Astrocyte of the cerebellum (primary cell): ENCODE results near the gene RASA3.
"Not testable (repeated sequence)": the region's sequence is repeated elsewhere in the genome, so short reads cannot be mapped to it uniquely, and the experiment has no call there.

ENCODE experiments used
- DNase-seq: peaks from one replicate; pipeline ENCODE4 v3.0.0-alpha.2; 2011; ENCODE audit warnings: low read depth
- H3K4me3 ChIP-seq: 2 replicates; pipeline ENCODE4 v1.5.1; 2011; ENCODE audit warnings: mild to moderate bottlenecking, low read depth, low read length, moderate library complexity
- in situ Hi-C: cut with HindIII; loops from 2 replicates; pipeline ENCODE4 v1.10.0; 2017; ENCODE audit warnings: low sequenced_read_pairs
- TF ChIP-seq, protein P1 (sequence below): IDR thresholded peaks from 2 replicates; pipeline ENCODE4 v1.5.1; 2012; ENCODE audit warnings: low read length, low read depth, moderate library complexity, mild to moderate bottlenecking; ENCODE audit errors: missing control alignments

RASA3 gene

DNA sequence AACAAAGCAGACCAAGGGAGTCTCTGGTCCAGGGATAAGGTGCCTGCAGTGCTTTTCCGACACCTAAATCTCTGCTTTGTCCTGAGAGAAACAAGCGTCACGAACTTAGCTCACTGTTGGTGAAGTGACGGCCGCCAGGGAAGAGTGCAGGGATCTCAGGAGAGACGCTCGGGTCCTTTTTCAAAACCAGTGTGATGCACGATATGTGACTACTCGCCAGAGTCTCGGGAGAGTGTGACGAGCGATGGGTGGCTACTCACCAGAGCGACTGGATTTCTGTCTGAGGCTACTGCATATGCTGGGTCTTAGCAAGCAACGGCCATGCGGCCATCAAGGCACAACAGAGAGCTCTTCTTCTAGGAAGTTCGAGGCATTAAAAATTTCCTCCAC, 30.1 kb upstream of the RASA3 start:
- TF ChIP-seq, protein P1, sequence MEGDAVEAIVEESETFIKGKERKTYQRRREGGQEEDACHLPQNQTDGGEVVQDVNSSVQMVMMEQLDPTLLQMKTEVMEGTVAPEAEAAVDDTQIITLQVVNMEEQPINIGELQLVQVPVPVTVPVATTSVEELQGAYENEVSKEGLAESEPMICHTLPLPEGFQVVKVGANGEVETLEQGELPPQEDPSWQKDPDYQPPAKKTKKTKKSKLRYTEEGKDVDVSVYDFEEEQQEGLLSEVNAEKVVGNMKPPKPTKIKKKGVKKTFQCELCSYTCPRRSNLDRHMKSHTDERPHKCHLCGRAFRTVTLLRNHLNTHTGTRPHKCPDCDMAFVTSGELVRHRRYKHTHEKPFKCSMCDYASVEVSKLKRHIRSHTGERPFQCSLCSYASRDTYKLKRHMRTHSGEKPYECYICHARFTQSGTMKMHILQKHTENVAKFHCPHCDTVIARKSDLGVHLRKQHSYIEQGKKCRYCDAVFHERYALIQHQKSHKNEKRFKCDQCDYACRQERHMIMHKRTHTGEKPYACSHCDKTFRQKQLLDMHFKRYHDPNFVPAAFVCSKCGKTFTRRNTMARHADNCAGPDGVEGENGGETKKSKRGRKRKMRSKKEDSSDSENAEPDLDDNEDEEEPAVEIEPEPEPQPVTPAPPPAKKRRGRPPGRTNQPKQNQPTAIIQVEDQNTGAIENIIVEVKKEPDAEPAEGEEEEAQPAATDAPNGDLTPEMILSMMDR, result no peak
- in situ Hi-C loops, result loop anchor here (10.0 kb wide), 1 partner anchor 88 kb away; no protein-coding TSS in a partner anchor
- no peak overlapping the region for H3K4me3 ChIP-seq
- DNase-seq, result no peak

DNA sequence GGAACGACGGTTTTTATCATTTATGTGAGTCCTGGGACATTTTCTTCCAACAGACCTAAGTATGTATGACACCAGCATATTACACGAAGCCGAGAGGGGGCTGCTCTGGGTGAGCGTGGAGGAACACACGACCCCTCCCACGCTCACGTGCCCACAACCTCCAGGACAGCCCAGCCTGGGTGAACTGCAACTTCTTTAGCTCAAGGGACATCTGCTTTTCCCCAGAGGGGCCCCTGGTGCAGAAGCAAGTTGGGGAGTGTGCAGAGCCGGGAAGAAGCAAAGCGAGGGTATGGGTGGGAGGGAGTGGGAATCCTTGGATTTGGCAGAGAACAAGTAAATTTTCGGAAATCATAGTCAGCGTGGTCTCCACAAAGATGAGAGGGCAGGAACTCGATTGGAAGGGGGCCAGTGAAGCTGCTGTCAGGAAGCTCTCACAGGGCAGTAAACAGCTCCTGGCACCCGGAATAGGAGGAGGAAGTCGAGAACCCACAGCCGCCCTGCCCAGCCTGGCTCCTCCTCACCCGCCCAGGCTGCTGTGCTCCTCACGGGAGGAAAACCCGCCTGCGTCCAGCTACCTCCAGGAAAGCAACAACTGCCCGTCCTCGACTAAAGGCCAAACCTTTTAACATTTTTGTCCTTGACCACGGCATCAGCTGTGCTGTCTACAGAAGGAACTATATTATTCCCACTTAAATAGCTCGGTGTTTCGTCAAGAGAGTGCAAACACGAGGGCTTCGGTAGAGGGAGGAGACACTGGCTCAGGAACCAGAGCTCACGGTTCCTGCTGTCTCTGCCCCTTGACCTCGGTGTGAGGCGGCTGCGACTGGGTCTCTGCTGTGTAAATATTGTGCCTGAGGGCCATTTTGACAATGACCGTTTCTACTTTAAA, 29.5 kb upstream of the RASA3 start:
- H3K4me3 ChIP-seq, result no peak overlapping the region
- no peak for DNase-seq
- TF ChIP-seq, protein P1, result no peak
- in situ Hi-C loops, result loop anchor here (10.0 kb wide), 1 partner anchor 87 kb away; no protein-coding TSS in a partner anchor

DNA sequence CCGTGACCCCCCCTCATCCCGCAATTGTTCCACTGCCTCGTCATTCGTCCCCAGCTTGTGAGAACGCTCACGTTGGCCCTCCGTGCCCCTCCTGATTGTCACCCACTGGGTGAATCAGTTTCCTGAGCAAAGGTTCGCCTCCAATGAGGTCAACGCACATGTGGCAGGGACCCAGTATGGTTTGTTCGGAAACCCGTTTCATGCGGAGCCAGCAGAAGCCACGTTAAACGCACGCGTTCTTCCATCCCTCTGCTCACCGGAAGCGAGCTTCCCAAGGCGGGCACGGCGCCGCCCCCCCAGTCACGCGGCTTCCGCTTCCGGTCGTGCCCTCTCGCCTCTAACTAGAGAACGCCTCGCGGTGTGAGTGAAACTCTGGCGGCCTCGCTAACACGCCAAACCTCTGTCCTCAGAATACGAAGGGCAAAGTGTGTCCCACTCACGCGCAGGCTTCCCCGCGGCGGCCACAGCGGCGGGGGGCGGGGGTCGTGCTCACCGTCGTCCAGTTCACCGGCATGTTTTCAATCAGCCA, 28.7 kb upstream of the RASA3 start:
- TF ChIP-seq, protein P1, result no peak
- in situ Hi-C loops, result loop anchor here (10.0 kb wide), 1 partner anchor 86 kb away; no protein-coding TSS in a partner anchor

DNA sequence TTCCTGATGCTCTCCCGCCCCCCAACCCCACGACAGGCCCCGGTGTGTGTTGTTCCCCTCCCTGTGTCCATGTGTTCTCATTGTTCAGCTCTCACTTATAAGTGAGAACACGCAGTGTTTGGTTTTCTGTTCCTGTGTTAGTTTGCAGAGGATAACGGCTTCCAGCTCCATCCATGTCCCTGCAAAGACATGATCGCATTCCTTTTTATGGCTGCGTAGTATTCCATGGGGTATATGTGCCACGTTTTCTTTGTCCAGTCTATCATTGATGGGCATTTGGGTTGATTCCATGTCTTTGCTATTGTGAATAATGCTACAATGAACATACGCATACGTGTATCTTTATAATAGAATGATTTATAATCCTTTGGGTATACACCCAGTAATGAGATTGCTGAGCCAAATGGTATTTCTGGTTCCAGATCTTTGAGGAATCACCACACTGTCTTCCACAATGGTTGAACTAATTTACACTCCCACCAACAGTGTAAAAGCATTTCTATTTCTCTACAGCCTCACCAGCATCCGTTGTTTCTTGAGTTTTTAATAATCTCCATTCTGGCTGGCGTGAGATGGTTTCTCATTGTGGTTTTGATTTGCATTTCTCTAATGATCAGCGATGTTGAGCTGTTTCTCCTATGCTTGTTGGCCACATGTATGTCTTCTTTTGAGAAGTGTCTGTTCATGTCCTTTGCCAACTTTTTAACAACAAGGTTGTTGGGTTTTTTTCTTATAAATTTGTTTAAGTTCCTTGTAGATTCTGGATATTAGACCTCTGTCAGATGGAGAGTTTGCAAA, 26.6 kb upstream of the RASA3 start:
- in situ Hi-C loops, result not testable (repeated sequence)

More for the DNA sequence above, 28.7 kb upstream of the RASA3 start:
- DNase-seq, result no peak
- no peak overlapping the region for H3K4me3 ChIP-seq

DNA sequence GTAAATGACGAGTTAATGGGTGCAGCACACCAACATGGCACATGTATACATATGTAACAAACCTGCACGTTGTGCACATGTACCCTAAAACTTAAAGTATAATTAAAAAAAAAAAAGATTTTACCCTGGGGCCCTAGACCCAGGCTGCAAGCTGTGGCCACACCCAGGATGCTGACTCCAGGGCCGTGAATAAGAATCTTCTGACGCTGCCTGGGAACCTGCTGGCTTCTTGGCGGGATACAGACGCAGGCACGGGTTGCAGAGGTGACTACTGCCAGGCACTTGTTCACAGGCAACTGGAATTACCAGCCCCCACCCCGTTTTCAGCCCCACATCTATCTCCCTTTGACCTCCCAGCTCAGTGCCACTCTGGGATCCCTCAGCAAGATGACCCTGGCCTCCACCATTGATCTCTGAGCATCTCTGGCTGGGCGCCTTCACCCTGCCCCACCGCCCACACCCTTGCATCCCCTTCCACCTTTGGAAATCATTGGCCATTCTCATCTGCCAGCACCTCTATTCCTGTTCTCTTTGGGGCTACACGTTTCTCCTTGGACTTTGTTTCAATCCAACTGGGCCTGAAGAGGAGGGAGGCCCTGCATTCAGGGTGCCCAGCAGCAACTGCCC, 25.6 kb upstream of the RASA3 start:
- TF ChIP-seq, protein P1, result no peak
- no peak for DNase-seq

More for the DNA sequence above, 26.6 kb upstream of the RASA3 start:
- not testable (repeated sequence) for H3K4me3 ChIP-seq, DNase-seq

DNA sequence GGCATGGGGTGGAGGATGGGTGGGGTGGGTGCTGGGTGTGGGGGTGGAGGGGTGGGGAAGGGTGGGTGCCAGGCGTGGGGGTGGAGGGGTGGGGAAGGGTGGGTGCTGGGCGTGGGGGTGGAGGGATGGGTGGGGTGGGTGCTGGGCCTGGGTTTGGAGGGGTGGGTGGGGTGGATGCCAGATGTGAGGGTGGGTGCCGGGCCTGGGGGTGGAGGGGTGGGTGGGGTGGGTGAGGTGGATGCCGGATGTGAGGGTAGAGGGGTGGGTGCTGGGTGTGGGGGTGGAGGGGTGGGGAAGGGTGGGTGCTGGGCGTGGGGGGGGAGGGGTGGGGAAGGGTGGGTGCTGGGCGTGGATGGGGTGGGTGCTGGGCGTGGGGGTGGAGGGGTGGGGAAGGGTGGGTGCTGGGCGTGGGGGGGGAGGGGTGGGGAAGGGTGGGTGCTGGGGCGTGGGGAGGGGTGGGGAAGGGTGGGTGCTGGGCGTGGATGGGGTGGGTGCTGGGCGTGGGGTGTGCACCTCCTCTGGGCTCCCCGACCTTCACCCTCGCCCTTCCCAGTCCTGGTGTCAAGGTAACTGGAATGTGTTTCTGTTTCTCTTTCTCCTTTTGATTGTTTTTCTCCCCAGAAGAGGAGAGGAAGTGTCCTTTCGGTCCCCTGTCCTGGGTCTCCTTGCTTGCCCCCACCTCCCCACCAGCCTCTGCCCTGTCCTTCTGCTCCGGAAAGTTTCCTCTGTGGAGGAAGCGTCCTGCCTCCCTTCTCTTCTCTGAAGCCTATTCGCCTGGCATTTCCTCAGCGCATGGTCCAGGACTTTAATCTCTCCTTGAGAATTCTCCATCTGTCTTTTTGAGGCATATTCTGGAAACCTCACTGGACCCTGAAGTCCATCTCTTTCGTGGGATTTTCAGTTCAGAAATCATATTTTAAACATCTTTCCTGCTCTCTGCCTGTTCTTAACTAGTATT, 23.8 kb upstream of the RASA3 start:
- in situ Hi-C loops, result no loop called here
- no peak for DNase-seq
- TF ChIP-seq, protein P1, result no peak
- no peak overlapping the region for H3K4me3 ChIP-seq

More for the DNA sequence above, 25.6 kb upstream of the RASA3 start:
- in situ Hi-C loops, result no loop called here
- H3K4me3 ChIP-seq, result no peak overlapping the region
